Measurements from ENCODE around the gene MMP3.

DNA sequence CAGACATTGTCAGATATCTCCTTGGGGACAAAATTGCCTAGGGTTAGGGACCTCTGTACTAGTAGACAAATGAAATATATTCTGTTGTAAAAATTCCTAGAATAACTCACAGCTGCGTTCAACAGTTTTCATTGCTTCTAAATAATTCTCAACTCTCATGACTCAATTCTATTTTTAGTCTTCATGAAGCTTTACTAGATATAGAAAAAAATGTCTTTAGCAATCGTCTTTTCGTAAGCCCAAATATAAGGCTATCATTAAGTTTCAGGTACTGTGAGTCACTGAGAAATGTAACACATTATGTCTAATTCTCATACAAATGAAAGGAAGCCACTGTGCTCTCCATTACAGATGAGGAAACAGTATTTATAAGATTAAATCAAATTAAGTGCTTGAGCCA lies 24.9 kb upstream of the MMP3 start:
- TF ChIP-seq EZH2 (IDR thresholded peaks at IDR 0.05; ENCODE audit: low read depth, unreplicated experiment) (no peak), CREB1 (CRISPR knock-in tag; IDR thresholded peaks at IDR 0.05; ENCODE audit: low read depth) (no peak), EZH2phosphoT487 (IDR thresholded peaks at IDR 0.05; ENCODE audit: unreplicated experiment) (no peak), POLR2AphosphoS5 (IDR thresholded peaks at IDR 0.05; ENCODE audit: low read depth) (no peak), STAT1 (IDR thresholded peaks at IDR 0.05; ENCODE audit: unreplicated experiment) (no peak), JUNB (IDR thresholded peaks at IDR 0.05; ENCODE audit: unreplicated experiment) (no peak)
- TF ChIP-seq, protein P1, sequence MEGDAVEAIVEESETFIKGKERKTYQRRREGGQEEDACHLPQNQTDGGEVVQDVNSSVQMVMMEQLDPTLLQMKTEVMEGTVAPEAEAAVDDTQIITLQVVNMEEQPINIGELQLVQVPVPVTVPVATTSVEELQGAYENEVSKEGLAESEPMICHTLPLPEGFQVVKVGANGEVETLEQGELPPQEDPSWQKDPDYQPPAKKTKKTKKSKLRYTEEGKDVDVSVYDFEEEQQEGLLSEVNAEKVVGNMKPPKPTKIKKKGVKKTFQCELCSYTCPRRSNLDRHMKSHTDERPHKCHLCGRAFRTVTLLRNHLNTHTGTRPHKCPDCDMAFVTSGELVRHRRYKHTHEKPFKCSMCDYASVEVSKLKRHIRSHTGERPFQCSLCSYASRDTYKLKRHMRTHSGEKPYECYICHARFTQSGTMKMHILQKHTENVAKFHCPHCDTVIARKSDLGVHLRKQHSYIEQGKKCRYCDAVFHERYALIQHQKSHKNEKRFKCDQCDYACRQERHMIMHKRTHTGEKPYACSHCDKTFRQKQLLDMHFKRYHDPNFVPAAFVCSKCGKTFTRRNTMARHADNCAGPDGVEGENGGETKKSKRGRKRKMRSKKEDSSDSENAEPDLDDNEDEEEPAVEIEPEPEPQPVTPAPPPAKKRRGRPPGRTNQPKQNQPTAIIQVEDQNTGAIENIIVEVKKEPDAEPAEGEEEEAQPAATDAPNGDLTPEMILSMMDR (conservative IDR thresholded peaks at IDR 0.05; ENCODE audit: low read depth in 2 of 2), result no peak
- TF ChIP-seq, protein P2, sequence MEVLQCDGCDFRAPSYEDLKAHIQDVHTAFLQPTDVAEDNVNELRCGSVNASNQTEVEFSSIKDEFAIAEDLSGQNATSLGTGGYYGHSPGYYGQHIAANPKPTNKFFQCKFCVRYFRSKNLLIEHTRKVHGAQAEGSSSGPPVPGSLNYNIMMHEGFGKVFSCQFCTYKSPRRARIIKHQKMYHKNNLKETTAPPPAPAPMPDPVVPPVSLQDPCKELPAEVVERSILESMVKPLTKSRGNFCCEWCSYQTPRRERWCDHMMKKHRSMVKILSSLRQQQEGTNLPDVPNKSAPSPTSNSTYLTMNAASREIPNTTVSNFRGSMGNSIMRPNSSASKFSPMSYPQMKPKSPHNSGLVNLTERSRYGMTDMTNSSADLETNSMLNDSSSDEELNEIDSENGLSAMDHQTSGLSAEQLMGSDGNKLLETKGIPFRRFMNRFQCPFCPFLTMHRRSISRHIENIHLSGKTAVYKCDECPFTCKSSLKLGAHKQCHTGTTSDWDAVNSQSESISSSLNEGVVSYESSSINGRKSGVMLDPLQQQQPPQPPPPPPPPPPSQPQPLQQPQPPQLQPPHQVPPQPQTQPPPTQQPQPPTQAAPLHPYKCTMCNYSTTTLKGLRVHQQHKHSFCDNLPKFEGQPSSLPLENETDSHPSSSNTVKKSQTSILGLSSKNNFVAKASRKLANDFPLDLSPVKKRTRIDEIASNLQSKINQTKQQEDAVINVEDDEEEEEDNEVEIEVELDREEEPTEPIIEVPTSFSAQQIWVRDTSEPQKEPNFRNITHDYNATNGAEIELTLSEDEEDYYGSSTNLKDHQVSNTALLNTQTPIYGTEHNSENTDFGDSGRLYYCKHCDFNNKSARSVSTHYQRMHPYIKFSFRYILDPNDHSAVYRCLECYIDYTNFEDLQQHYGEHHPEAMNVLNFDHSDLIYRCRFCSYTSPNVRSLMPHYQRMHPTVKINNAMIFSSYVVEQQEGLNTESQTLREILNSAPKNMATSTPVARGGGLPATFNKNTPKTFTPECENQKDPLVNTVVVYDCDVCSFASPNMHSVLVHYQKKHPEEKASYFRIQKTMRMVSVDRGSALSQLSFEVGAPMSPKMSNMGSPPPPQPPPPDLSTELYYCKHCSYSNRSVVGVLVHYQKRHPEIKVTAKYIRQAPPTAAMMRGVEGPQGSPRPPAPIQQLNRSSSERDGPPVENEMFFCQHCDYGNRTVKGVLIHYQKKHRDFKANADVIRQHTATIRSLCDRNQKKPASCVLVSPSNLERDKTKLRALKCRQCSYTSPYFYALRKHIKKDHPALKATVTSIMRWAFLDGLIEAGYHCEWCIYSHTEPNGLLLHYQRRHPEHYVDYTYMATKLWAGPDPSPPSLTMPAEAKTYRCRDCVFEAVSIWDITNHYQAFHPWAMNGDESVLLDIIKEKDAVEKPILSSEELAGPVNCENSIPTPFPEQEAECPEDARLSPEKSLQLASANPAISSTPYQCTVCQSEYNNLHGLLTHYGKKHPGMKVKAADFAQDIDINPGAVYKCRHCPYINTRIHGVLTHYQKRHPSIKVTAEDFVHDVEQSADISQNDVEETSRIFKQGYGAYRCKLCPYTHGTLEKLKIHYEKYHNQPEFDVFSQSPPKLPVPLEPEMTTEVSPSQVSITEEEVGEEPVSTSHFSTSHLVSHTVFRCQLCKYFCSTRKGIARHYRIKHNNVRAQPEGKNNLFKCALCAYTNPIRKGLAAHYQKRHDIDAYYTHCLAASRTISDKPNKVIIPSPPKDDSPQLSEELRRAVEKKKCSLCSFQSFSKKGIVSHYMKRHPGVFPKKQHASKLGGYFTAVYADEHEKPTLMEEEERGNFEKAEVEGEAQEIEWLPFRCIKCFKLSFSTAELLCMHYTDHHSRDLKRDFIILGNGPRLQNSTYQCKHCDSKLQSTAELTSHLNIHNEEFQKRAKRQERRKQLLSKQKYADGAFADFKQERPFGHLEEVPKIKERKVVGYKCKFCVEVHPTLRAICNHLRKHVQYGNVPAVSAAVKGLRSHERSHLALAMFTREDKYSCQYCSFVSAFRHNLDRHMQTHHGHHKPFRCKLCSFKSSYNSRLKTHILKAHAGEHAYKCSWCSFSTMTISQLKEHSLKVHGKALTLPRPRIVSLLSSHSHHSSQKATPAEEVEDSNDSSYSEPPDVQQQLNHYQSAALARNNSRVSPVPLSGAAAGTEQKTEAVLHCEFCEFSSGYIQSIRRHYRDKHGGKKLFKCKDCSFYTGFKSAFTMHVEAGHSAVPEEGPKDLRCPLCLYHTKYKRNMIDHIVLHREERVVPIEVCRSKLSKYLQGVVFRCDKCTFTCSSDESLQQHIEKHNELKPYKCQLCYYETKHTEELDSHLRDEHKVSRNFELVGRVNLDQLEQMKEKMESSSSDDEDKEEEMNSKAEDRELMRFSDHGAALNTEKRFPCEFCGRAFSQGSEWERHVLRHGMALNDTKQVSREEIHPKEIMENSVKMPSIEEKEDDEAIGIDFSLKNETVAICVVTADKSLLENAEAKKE (CRISPR knock-in tag; IDR thresholded peaks at IDR 0.05), result no peak
- TF ChIP-seq, protein P3, sequence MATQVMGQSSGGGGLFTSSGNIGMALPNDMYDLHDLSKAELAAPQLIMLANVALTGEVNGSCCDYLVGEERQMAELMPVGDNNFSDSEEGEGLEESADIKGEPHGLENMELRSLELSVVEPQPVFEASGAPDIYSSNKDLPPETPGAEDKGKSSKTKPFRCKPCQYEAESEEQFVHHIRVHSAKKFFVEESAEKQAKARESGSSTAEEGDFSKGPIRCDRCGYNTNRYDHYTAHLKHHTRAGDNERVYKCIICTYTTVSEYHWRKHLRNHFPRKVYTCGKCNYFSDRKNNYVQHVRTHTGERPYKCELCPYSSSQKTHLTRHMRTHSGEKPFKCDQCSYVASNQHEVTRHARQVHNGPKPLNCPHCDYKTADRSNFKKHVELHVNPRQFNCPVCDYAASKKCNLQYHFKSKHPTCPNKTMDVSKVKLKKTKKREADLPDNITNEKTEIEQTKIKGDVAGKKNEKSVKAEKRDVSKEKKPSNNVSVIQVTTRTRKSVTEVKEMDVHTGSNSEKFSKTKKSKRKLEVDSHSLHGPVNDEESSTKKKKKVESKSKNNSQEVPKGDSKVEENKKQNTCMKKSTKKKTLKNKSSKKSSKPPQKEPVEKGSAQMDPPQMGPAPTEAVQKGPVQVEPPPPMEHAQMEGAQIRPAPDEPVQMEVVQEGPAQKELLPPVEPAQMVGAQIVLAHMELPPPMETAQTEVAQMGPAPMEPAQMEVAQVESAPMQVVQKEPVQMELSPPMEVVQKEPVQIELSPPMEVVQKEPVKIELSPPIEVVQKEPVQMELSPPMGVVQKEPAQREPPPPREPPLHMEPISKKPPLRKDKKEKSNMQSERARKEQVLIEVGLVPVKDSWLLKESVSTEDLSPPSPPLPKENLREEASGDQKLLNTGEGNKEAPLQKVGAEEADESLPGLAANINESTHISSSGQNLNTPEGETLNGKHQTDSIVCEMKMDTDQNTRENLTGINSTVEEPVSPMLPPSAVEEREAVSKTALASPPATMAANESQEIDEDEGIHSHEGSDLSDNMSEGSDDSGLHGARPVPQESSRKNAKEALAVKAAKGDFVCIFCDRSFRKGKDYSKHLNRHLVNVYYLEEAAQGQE (IDR thresholded peaks at IDR 0.05; ENCODE audit: unreplicated experiment), result no peak

All from GM23338 (cell line).